ENCODE results near the gene GASK1A. TPM values are rescaled to one million over a fixed set of nuclear protein-coding genes. Genes with fewer than 3 reads are reported as not detected.

The GASK1A gene
- total and polyA plus RNA-seq, 2 of the 8 experiments (the other 6 are each of a cell fraction or from before 2014, with no cell fraction given): 4.7 to 7.9 TPM

DNA sequence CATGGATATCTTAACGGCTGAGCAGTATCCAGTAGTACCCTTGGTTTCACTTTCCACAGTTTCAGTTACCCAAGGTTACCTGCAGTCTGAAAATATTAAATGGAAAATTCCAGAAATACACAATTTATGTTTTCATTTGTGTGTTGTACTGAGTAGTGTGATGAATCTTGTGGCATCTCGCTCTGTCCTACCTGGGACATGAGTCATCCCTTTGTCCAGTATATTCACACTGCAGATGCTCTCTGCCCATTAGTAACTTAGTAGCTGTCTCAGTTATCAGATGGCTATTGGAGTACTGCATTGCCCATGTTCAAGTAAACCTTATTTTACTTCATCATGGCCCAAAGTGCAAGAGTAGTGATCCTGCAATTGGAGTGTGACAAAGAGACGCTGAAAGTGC lies 26.1 kb downstream of the GASK1A start:
- Histone ChIP-seq H2BK120ac (replicated peaks; ENCODE audit: low read depth, low read length) (no peak overlapping the region), H3K14ac (ENCODE audit: insufficient read length) (no peak overlapping the region), H4K5ac (ENCODE audit: insufficient read length, low read depth, low read length) (no peak overlapping the region), H3K4me2 (ENCODE audit: insufficient read depth in 1 of 2, low read depth in 2 of 2, low read length in 2 of 2) (no peak overlapping the region), H3K27ac (ENCODE audit: low read depth, low read length) (no peak overlapping the region), H3K79me2 (ENCODE audit: control insufficient read depth in 1 of 2, insufficient read depth in 2 of 2, low read length in 2 of 2) (peaks cover 0 to 3% of the 10 kb centered on the region in 2 experiments; a peak in 1 of 4 replicates), H3K23ac (ENCODE audit: insufficient read length) (no peak overlapping the region), H4K20me1 (replicated peaks in 1 of 2; ENCODE audit: control insufficient read depth in 1 of 2, insufficient read depth in 2 of 2, low read length in 2 of 2) (no peaks in the 10 kb centered on the region), H2BK15ac (ENCODE audit: low read length) (no peak overlapping the region), H3K4me3 (ENCODE audit: extremely low read depth in 1 of 4, insufficient read depth in 2 of 4, low read depth in 3 of 4, low read length in 4 of 4) (no peak overlapping the region), H3K4ac (replicated peaks; ENCODE audit: insufficient read length, low read depth, low read length) (no peak overlapping the region), H2BK5ac (ENCODE audit: low read depth, low read length) (no peak overlapping the region), H3K9me3 (ENCODE audit: insufficient read depth in 2 of 2, low read depth in 1 of 2, low read length in 1 of 2) (no peaks in the 10 kb centered on the region), H3K23me2 (ENCODE audit: low read depth, low read length) (no peaks in the 10 kb centered on the region), H3K4me1 (replicated peaks in 1 of 4; ENCODE audit: control insufficient read depth in 3 of 4, insufficient read depth in 4 of 4, low read length in 3 of 4) (no peaks in the 10 kb centered on the region; a peak in 1 of 7 replicates), H3K36me3 (ENCODE audit: control insufficient read depth in 2 of 4, insufficient read depth in 4 of 4, low read length in 3 of 4) (no peaks in the 10 kb centered on the region), H3K56ac (replicated peaks; ENCODE audit: insufficient read length, low read depth, low read length) (no peak overlapping the region), H4K8ac (ENCODE audit: extremely low read depth, insufficient read depth, low read length) (no peak overlapping the region), H3K79me1 (ENCODE audit: low read depth, low read length) (peaks cover 3% of the 10 kb centered on the region; the same call in 1 of the 2 replicates), H2BK12ac (ENCODE audit: low read depth, low read length) (no peak overlapping the region), H2BK20ac (ENCODE audit: low read length) (no peak overlapping the region), H2AFZ (ENCODE audit: low read length) (no peak overlapping the region), H2AK5ac (ENCODE audit: low read depth, low read length) (no peak overlapping the region), H3K9ac (replicated peaks in 1 of 4; ENCODE audit: extremely low read depth in 1 of 4, low read depth in 3 of 4, low read length in 3 of 4) (no peak overlapping the region), H3K27me3 (replicated peaks in 1 of 4; ENCODE audit: control insufficient read depth in 3 of 4, extremely low read depth in 1 of 4, insufficient read depth in 3 of 4, low read length in 3 of 4) (no peaks in the 10 kb centered on the region), H3K18ac (ENCODE audit: extremely low read depth, low read length) (no peak overlapping the region), H4K91ac (replicated peaks; ENCODE audit: insufficient read length, low read length) (no peak overlapping the region)
- ChIA-PET POLR2A (ENCODE audit: partially characterized antibody) (no interaction called here), CTCF (ENCODE audit: partially characterized antibody) (interaction anchor here (5.9 kb wide), 1 partner anchor 43 kb away, joined by 65 read pairs; no protein-coding TSS in a partner anchor)
- DNase-seq (ENCODE audit: low read depth in 1 of 2, low spot score in 2 of 2): no peak
- 90% methylated on average over 3 of the region's 3 CpGs; no CpG with 5 or more reads in 1 of the 2 experiments for WGBS, 2 experiments (ENCODE audit: extremely low coverage in 1 of 2, insufficient coverage in 1 of 2, insufficient read length in 1 of 2, insufficient replicate concordance in 2 of 2, low coverage in 1 of 2, low lambda C conversion rate in 2 of 2, missing lambda C conversion rate in 1 of 2)
- no peak for TF ChIP-seq HDAC6 (IDR thresholded peaks at IDR 0.05; ENCODE audit: low read depth, low read length)
- TF ChIP-seq CTCF (IDR thresholded peaks at IDR 0.05; ENCODE audit: control extremely low read depth in 1 of 3, insufficient read depth in 1 of 3, low read depth in 1 of 3, low read length in 3 of 3): no peak
- TF ChIP-seq POU5F1 (IDR thresholded peaks at IDR 0.05; ENCODE audit: low read depth, low read length): no peak
- no peak for TF ChIP-seq KDM5A (IDR thresholded peaks at IDR 0.05; ENCODE audit: low read length)
- no peak for TF ChIP-seq SIN3A (conservative IDR thresholded peaks at IDR 0.05 in 1 of 2, IDR thresholded peaks at IDR 0.05 in 1 of 2; ENCODE audit: low read depth in 1 of 2, low read length in 2 of 2)
- TF ChIP-seq E2F6 (IDR thresholded peaks at IDR 0.05): no peak
- TF ChIP-seq EGR1 (IDR thresholded peaks at IDR 0.05; ENCODE audit: borderline replicate concordance, low read depth, low read length): no peak
- no peak for TF ChIP-seq RFX5 (IDR thresholded peaks at IDR 0.05; ENCODE audit: borderline replicate concordance, low read depth, low read length)
- no peak for TF ChIP-seq HDAC2 (IDR thresholded peaks at IDR 0.05; ENCODE audit: borderline replicate concordance in 1 of 2, low read depth in 2 of 2, low read length in 2 of 2)
- TF ChIP-seq SP4 (IDR thresholded peaks at IDR 0.05; ENCODE audit: low read length): no peak
- FAIRE-seq: no peak
